SU-DHL-6 (cell line): ENCODE results near the gene CSH1.
"Not testable (repeated sequence)": the region's sequence is repeated elsewhere in the genome, so short reads cannot be mapped to it uniquely, and the experiment has no call there.

Source experiments
- H2AFZ ChIP-seq: fragments of 200-600 bp; sonication (generic); 2 replicates; pipeline ENCODE4 v1.6.1; 2014; ENCODE audit warnings: low read depth, mild to moderate bottlenecking, moderate library complexity, mixed read lengths, antibody characterized with exemption, low read length; ENCODE audit not compliant: severe bottlenecking
- H3F3A ChIP-seq: fragments of 200-600 bp; shearing (Covaris generic); 2 replicates; pipeline ENCODE4 v1.6.0; 2016; ENCODE audit warnings: antibody characterized with exemption, mild to moderate bottlenecking; ENCODE audit not compliant: insufficient read depth
- H3K27ac ChIP-seq: fragments of 200-600 bp; sonication (generic); 2 replicates; pipeline ENCODE4 v1.5.1; 2016; ENCODE audit warnings: low read depth, mild to moderate bottlenecking, low read length, moderate library complexity, mixed read lengths
- H3K27me3 ChIP-seq: fragments of 200-600 bp; sonication (generic), shearing (Covaris generic); 2 replicates; pipeline ENCODE4 v1.6.0; 2014; ENCODE audit warnings: mild to moderate bottlenecking, low read length
- H3K36me3 ChIP-seq: fragments of 200-600 bp; sonication (generic); 2 replicates; pipeline ENCODE4 v1.6.1; 2014; ENCODE audit warnings: mild to moderate bottlenecking, low read length, mixed read lengths
- H3K4me2 ChIP-seq: fragments of 300-600, 200-600 bp; shearing (Covaris generic), sonication (generic); 2 replicates; pipeline ENCODE4 v1.6.0; 2014; ENCODE audit warnings: low read length, low read depth, mild to moderate bottlenecking; ENCODE audit not compliant: poor library complexity, severe bottlenecking
- H3K4me3 ChIP-seq: fragments of 200-600 bp; sonication (generic); 2 replicates; pipeline ENCODE4 v1.5.1; 2014; ENCODE audit warnings: antibody characterized with exemption, low read length, mild to moderate bottlenecking, mixed read lengths; ENCODE audit not compliant: insufficient read depth, poor library complexity, severe bottlenecking
- H3K79me2 ChIP-seq: fragments of 200-600 bp; sonication (generic); 2 replicates; pipeline ENCODE4 v1.6.1; 2014; ENCODE audit warnings: mild to moderate bottlenecking, low read length, moderate library complexity; ENCODE audit not compliant: insufficient read depth
- H3K9ac ChIP-seq: fragments of 200-600 bp; sonication (generic); 2 replicates; pipeline ENCODE4 v1.7.0; 2014; ENCODE audit warnings: mild to moderate bottlenecking, low read length
- H3K9me2 ChIP-seq: fragments of 200-600 bp; sonication (generic); replicated peaks from 2 replicates; pipeline ENCODE4 v1.6.1; 2014; ENCODE audit warnings: low read length; ENCODE audit not compliant: insufficient read depth
- H3K9me3 ChIP-seq: fragments of 200-600 bp; sonication (generic); 2 replicates; pipeline ENCODE4 v1.6.1; 2014; ENCODE audit warnings: low read length, mixed read lengths; ENCODE audit not compliant: insufficient read depth
- H4K20me1 ChIP-seq: fragments of 200-600 bp; sonication (generic); 2 replicates; pipeline ENCODE4 v1.6.1; 2014; ENCODE audit warnings: low read depth, mild to moderate bottlenecking, antibody characterized with exemption, low read length, moderate library complexity, mixed read lengths
- CTCF ChIP-seq: fragments of 200-600 bp; sonication (generic); IDR thresholded peaks from one replicate; pipeline ENCODE4 v1.5.1; 2017; ENCODE audit warnings: antibody characterized with exemption, mild to moderate bottlenecking, low read length, moderate library complexity; ENCODE audit not compliant: insufficient read depth, poor library complexity, severe bottlenecking
- EZH2phosphoT487 ChIP-seq: fragments of 200-600 bp; sonication (generic), shearing (Covaris generic); conservative IDR thresholded peaks from 2 replicates; pipeline ENCODE4 v1.6.1; 2018; ENCODE audit warnings: mild to moderate bottlenecking, antibody characterized with exemption, low read length, moderate library complexity, mixed read lengths

The CSH1 gene

GRCh38 chr17:63881935-63882601 lies 14.3 kb downstream of the CSH1 start, which contains the start of gene GH2:
Gene GH2, minus strand, starts transcription at chr17:63881944. Its CDS starts 143 bp downstream, at chr17:63881801.
- Histone ChIP-seq H3K79me2 (no peaks in the 10 kb centered on the region), H4K20me1 (no peaks in the 10 kb centered on the region), H3K27ac (no peak within 1 kb of the TSS), H3K9ac (no peak within 1 kb of the TSS), H3K9me2 (no peaks in the 10 kb centered on the region), H3K4me2 (no peak within 1 kb of the TSS), H3K36me3 (no peaks in the 10 kb centered on the region), H3F3A (no peaks in the 10 kb centered on the region), H3K9me3 (no peaks in the 10 kb centered on the region), H3K4me3 (no peak within 1 kb of the TSS), H3K27me3 (no peaks in the 10 kb centered on the region), H2AFZ (no peak within 1 kb of the TSS)
- TF ChIP-seq CTCF = peak; percentile 50
- TF ChIP-seq EZH2phosphoT487 = no peak

GRCh38 chr17:63881337-63881736 lies 15.0 kb downstream of the CSH1 start:
- H3K9me3 ChIP-seq, H3F3A ChIP-seq, H3K79me2 ChIP-seq, H4K20me1 ChIP-seq, H3K4me3 ChIP-seq, H3K9me2 ChIP-seq, H3K27ac ChIP-seq, H3K4me2 ChIP-seq, H3K36me3 ChIP-seq, H3K27me3 ChIP-seq, H3K9ac ChIP-seq, H2AFZ ChIP-seq: not testable (repeated sequence)

GRCh38 chr17:63880706-63881105 lies 15.7 kb downstream of the CSH1 start:
- Histone ChIP-seq H3K79me2 (no peaks in the 10 kb centered on the region), H3K27ac (no peak overlapping the region), H3K4me2 (no peak overlapping the region), H3K9me2 (no peaks in the 10 kb centered on the region), H2AFZ (no peak overlapping the region), H3K9me3 (no peaks in the 10 kb centered on the region), H3F3A (no peaks in the 10 kb centered on the region), H3K4me3 (no peak overlapping the region), H4K20me1 (no peaks in the 10 kb centered on the region), H3K27me3 (no peaks in the 10 kb centered on the region), H3K36me3 (no peaks in the 10 kb centered on the region), H3K9ac (no peak overlapping the region)
- TF ChIP-seq EZH2phosphoT487 (no peak), CTCF (no peak)

DNA sequence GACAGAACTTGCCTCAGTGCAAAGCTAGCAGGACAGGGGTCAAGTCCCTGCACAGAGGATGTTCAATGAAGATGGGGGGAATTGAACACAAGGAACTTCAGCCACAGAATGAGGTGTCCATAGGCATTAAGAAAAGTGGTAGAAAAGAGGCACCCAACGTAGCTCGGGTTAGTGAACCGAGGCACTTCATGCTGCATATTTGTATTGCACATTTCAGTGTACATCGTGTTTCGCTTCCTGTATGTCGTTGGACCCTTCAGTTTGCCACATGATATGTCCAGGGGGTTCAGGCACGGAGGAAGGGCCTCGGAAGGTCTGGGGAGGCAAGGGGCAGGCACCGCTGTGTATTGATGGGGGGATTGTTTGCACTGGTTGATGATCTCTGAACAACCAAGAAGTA lies 18.0 kb downstream of the CSH1 start:
- not testable (repeated sequence) for H3K9me3 ChIP-seq, H3K27ac ChIP-seq, H3K4me3 ChIP-seq, H2AFZ ChIP-seq, H3K9ac ChIP-seq, H3K27me3 ChIP-seq, H3F3A ChIP-seq, H3K9me2 ChIP-seq, H3K79me2 ChIP-seq, H3K36me3 ChIP-seq, H4K20me1 ChIP-seq, H3K4me2 ChIP-seq

- H3K9me3 ChIP-seq, H4K20me1 ChIP-seq, H2AFZ ChIP-seq, H3F3A ChIP-seq, H3K27me3 ChIP-seq, H3K9ac ChIP-seq, H3K36me3 ChIP-seq, H3K4me2 ChIP-seq, H3K9me2 ChIP-seq, H3K4me3 ChIP-seq, H3K27ac ChIP-seq, H3K79me2 ChIP-seq: not testable (repeated sequence)
These were observed 21.7 kb downstream of the CSH1 start for GRCh38 chr17:63874693-63875092.

DNA sequence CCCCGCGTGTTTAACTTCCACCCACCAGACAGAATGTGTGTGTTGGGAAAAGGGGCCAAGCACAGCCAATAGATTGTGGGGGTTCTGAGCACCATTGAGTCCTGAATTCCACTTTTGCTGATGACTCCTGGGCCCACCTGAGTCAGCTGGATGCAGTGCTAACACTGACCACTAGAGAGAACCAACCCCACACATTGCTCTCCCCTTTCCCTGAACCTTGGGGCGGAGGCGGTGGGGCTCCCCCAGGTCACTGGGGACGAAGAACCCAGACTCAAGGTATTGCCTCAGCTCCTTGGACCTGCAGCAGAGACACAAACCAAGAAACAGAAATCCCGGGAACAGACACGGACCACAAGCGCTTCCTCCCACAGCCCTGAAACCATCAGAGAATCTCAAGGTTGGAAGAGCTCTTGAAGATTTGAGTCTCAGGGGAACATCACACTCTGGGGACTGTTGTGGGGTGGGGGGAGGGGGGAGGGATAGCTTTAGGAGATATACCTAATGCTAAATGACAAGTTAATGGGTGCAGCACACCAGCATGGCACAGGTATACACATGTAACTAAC lies 22.2 kb downstream of the CSH1 start:
- H3K9me3 ChIP-seq, H3K27ac ChIP-seq: not testable (repeated sequence)

More for the DNA sequence above, 22.2 kb downstream of the CSH1 start:
- not testable (repeated sequence) for H3K4me3 ChIP-seq, H3K9ac ChIP-seq, H3K36me3 ChIP-seq, H4K20me1 ChIP-seq, H3K9me2 ChIP-seq, H3K4me2 ChIP-seq, H2AFZ ChIP-seq, H3K79me2 ChIP-seq, H3K27me3 ChIP-seq, H3F3A ChIP-seq
